Common myeloid progenitor, CD34-positive (primary cell): ENCODE results near the gene AHDC1.
"Not testable (repeated sequence)": the region's sequence is repeated elsewhere in the genome, so short reads cannot be mapped to it uniquely, and the experiment has no call there.

Source experiments
- CTCF ChIA-PET: fragments of 350-600 bp; sonication (Branson Sonifier 250); formaldehyde crosslinking; loops from one replicate; lab custom pipeline; 2021; ENCODE audit warnings: antibody characterized with exemption; lab: Charles Lee
- POLR2A ChIA-PET: fragments of 350-600 bp; sonication (Branson Sonifier 250); formaldehyde crosslinking; loops from one replicate; lab custom pipeline; 2021; ENCODE audit warnings: antibody characterized with exemption; lab: Charles Lee
- DNase-seq, 3 donors: peaks; one replicate each; pipeline versions ENCODE4 v3.0.0 to v3.0.0-alpha.2; 2013
- H3K27ac ChIP-seq, 2 experiments: 1 replicate in 1 of 2; 2 replicates in 1 of 2; pipeline ENCODE4 v1.7.0; 2013; ENCODE audit warnings: inconsistent platforms in 2 of 2, low read length in 2 of 2, mild to moderate bottlenecking in 2 of 2, low read depth in 1 of 2, moderate library complexity in 1 of 2; ENCODE audit not compliant: severe bottlenecking in 2 of 2, insufficient read depth in 1 of 2, poor library complexity in 1 of 2
- H3K27me3 ChIP-seq, 5 experiments: replicated peaks in 2 of 5; 1 replicate in 3 of 5; 2 replicates in 2 of 5; pipeline versions ENCODE4 v1.6.1 to v1.7.0; 2013; ENCODE audit warnings: low read length in 4 of 5, mild to moderate bottlenecking in 2 of 5, moderate library complexity in 2 of 5, inconsistent platforms in 1 of 5; ENCODE audit not compliant: insufficient read depth in 5 of 5, control insufficient read depth in 4 of 5
- H3K36me3 ChIP-seq, 4 experiments: 1 replicate in 2 of 4; 2 replicates in 2 of 4; pipeline versions ENCODE4 v1.6.1 to v1.7.0; 2013; ENCODE audit warnings: low read length in 3 of 4, control low read depth in 1 of 4, mild to moderate bottlenecking in 1 of 4; ENCODE audit not compliant: control insufficient read depth in 4 of 4, insufficient read depth in 4 of 4
- H3K4me1 ChIP-seq, 4 experiments: 1 replicate in 3 of 4; 2 replicates in 1 of 4; pipeline versions ENCODE4 v1.6.1 to v1.7.1; 2013; ENCODE audit warnings: low read length in 3 of 4, mild to moderate bottlenecking in 3 of 4, control low read depth in 1 of 4, inconsistent platforms in 1 of 4, moderate library complexity in 1 of 4; ENCODE audit not compliant: control insufficient read depth in 4 of 4, insufficient read depth in 4 of 4; ENCODE audit errors: control extremely low read depth in 1 of 4
- H3K4me3 ChIP-seq, 7 experiments: 1 replicate in 4 of 7; 2 replicates in 3 of 7; pipeline versions ENCODE4 v1.5.1 to v1.7.0; 2013; ENCODE audit warnings: mild to moderate bottlenecking in 7 of 7, low read length in 6 of 7, moderate library complexity in 6 of 7, inconsistent platforms in 2 of 7, low read depth in 2 of 7, control low read depth in 1 of 7; ENCODE audit not compliant: insufficient read depth in 4 of 7, control insufficient read depth in 1 of 7; ENCODE audit errors: extremely low read depth in 1 of 7
- H3K9me3 ChIP-seq, 5 experiments: 1 replicate in 4 of 5; 2 replicates in 1 of 5; pipeline versions ENCODE4 v1.6.1 to v1.7.1; 2013; ENCODE audit warnings: low read length in 4 of 5, mild to moderate bottlenecking in 2 of 5, inconsistent platforms in 1 of 5, low read depth in 1 of 5, moderate library complexity in 1 of 5; ENCODE audit not compliant: control insufficient read depth in 4 of 5, insufficient read depth in 2 of 5; ENCODE audit errors: control extremely low read depth in 1 of 5
- WGBS: methylation state at CpG from one replicate; pipeline ENCODE4 v1.1.5; 2013; ENCODE audit not compliant: insufficient coverage; 5-methylcytosine and 5-hydroxymethylcytosine counted together

The AHDC1 gene

GRCh38 chr1:27633298-27633610 is 29.3 kb upstream of the AHDC1 start:
- POLR2A ChIA-PET, result interaction anchor here (0.7 to 2.5 kb wide), 3 partner anchors 15 to 205 kb away, joined by 3 to 10 read pairs (median 6); no protein-coding TSS in a partner anchor
- no peaks in the 10 kb centered on the region for H3K27me3 ChIP-seq
- H3K4me3 ChIP-seq, result peak overlapping the region in 5 of 7 experiments; percentile 61 to 80 (median 78)
- no peak for DNase-seq
- CTCF ChIA-PET, result interaction anchor here (1.6 to 22.9 kb wide), 4 partner anchors 16 to 30 kb away, joined by 4 to 297 read pairs (median 10); partner anchors contain the start of gene AHDC1
- no peaks in the 10 kb centered on the region for H3K36me3 ChIP-seq
- H3K4me1 ChIP-seq, result peaks cover 23 to 82% (median 77%) of the 10 kb centered on the region in 4 experiments
- no peaks in the 10 kb centered on the region for H3K9me3 ChIP-seq
- H3K27ac ChIP-seq, result no peak overlapping the region
- WGBS, result 63% methylated on average over 4 of the region's 5 CpGs

DNA sequence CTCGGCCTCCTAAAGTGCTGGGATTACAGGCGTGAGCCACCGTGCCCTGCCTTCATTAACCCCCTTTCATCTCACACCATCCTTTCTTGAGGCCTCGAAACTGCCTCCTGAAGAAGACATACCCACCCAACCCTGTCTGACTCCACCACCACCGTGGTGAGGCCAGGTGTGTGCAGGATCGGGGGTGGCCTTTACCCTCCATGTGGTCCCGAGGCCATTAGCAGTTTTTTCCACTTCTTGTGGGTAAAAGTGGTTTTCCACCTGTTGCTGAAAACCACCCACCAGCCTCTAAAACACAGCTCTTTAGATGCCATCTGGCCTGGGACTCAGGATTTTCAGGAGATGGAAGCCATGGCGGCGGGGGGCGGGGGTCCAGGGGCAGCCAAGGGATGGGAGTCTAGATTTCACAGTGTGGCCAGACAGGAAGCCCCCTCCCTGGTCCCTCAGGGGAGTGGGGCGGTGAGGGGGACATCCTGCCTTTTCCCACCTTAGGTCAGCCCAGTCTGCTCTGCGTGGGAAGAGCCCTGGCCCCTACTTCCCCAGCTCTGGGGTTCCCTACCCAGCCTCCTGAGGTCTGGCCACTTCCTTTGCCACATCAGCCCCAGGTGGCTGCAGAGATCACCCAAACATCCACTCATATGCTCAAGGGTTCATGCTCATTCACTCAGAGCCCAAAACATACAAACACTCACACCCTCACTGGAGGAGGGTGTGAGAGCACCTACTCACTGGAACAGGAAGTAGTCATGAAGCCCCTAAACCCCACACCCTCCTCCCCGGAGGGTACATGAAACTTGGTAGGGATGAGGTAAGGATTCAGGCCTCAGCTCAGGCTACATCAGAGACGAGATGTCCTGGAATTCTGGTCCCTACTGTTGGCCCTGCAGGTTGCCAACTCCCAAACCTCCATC is 28.7 kb upstream of the AHDC1 start:
- no peaks in the 10 kb centered on the region for H3K27me3 ChIP-seq
- no peak overlapping the region for H3K27ac ChIP-seq
- ChIA-PET POLR2A (interaction anchor here (0.7 to 2.5 kb wide), 5 partner anchors 10 to 204 kb away, joined by 3 to 10 read pairs (median 4); no protein-coding TSS in a partner anchor), CTCF (interaction anchor here (1.6 to 22.9 kb wide), 5 partner anchors 16 to 31 kb away, joined by 3 to 297 read pairs (median 6); partner anchors contain the start of gene AHDC1)
- peak overlapping the region in 4 of 7 experiments; percentile 31 to 80 (median 78) for H3K4me3 ChIP-seq
- no peaks in the 10 kb centered on the region for H3K36me3 ChIP-seq
- DNase-seq, result peak; percentile 46 to 86 (median 79)
- WGBS, result 21% methylated on average over 8 of the region's 14 CpGs
- no peaks in the 10 kb centered on the region for H3K9me3 ChIP-seq
- peaks cover 23 to 84% (median 78%) of the 10 kb centered on the region in 4 experiments for H3K4me1 ChIP-seq

- peak overlapping the region in 2 of 7 experiments; percentile 49 for H3K4me3 ChIP-seq
- POLR2A ChIA-PET, result interaction anchor here (2.5 kb wide), 1 partner anchor 13 kb away, joined by 10 read pairs; no protein-coding TSS in a partner anchor
- peak overlapping the region in 1 of 2 experiments; percentile 53 for H3K27ac ChIP-seq
- H3K9me3 ChIP-seq, result no peaks in the 10 kb centered on the region
- no peaks in the 10 kb centered on the region for H3K27me3 ChIP-seq
- no peaks in the 10 kb centered on the region for H3K36me3 ChIP-seq
- H3K4me1 ChIP-seq, result peaks cover 23 to 90% (median 74%) of the 10 kb centered on the region in 4 experiments
- WGBS, result 42% methylated on average over 2 of the region's 5 CpGs
- no peak for DNase-seq
- CTCF ChIA-PET, result interaction anchor here (0.6 to 22.9 kb wide), 8 partner anchors 10 to 78 kb away, joined by 3 to 297 read pairs (median 4); partner anchors contain the start of gene AHDC1
These were observed 27.0 kb upstream of the AHDC1 start for GRCh38 chr1:27630859-27631491.

GRCh38 chr1:27628712-27629111 is 24.8 kb upstream of the AHDC1 start:
- ChIA-PET CTCF (interaction anchor here (0.8 to 22.9 kb wide), 5 partner anchors 16 to 263 kb away, joined by 3 to 297 read pairs (median 5); partner anchors contain the start of genes AHDC1 and MAP3K6), POLR2A (interaction anchor here (2.6 kb wide), 1 partner anchor 10 kb away, joined by 8 read pairs; no protein-coding TSS in a partner anchor)
- 100% methylated on average over 1 of the region's 3 CpGs for WGBS
- Histone ChIP-seq H3K4me3 (no peak overlapping the region), H3K27me3 (no peaks in the 10 kb centered on the region), H3K36me3 (no peaks in the 10 kb centered on the region), H3K4me1 (peaks cover 36 to 91% (median 75%) of the 10 kb centered on the region in 4 experiments), H3K9me3 (no peaks in the 10 kb centered on the region), H3K27ac (no peak overlapping the region)
- no peak for DNase-seq

GRCh38 chr1:27627733-27628132 is 23.8 kb upstream of the AHDC1 start:
- POLR2A ChIA-PET, result interaction anchor here (2.6 kb wide), 1 partner anchor 9 kb away, joined by 8 read pairs; no protein-coding TSS in a partner anchor
- not testable (repeated sequence) for H3K9me3 ChIP-seq, H3K36me3 ChIP-seq, H3K27ac ChIP-seq, H3K27me3 ChIP-seq, H3K4me3 ChIP-seq, DNase-seq
- CTCF ChIA-PET, result interaction anchor here (1.3 to 22.9 kb wide), 3 partner anchors 15 to 262 kb away, joined by 3 to 297 read pairs (median 9); partner anchors contain the start of genes AHDC1 and MAP3K6
- peaks cover 36 to 91% (median 75%) of the 10 kb centered on the region in 4 experiments for H3K4me1 ChIP-seq
- 100% methylated on average over 1 of the region's 4 CpGs for WGBS

DNA sequence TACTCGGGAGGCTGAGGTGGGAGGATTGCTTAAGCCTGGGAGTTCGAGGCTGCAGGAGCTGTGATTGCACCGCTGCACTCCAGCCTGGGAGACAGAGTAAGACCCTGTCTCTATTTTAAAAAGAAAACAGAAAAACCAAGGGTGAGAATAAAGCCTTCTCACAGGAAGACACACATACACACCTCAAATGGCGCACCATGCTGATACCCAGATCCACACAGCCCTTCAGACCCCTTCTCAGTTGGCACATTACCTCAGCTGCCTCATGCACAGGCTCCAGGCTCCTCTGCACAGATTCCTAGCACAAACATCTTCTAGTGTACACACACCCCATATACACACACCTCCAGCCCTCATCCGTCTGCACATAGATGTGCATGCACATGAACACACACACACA is 23.1 kb upstream of the AHDC1 start:
- no peak for DNase-seq
- Histone ChIP-seq H3K4me3 (no peak overlapping the region), H3K36me3 (no peaks in the 10 kb centered on the region), H3K27me3 (no peaks in the 10 kb centered on the region), H3K9me3 (no peaks in the 10 kb centered on the region), H3K27ac (peak overlapping the region in 1 of 2 experiments; percentile 9), H3K4me1 (peaks cover 36 to 86% (median 70%) of the 10 kb centered on the region in 4 experiments)
- 90% methylated on average over 2 of the region's 5 CpGs for WGBS
- CTCF ChIA-PET, result interaction anchor here (0.9 to 22.9 kb wide), 2 partner anchors 14 to 35 kb away, joined by 3 to 297 read pairs; partner anchors contain the start of gene AHDC1
- POLR2A ChIA-PET, result no interaction called here
